ENCODE measurements around the gene TMEM218. TPM values are rescaled to one million over a fixed set of nuclear protein-coding genes. Genes with fewer than 3 reads are reported as not detected.

The TMEM218 gene
- total and polyA plus RNA-seq, 10 of the 15 experiments (the other 5 are each of a cell fraction or from before 2014, with no cell fraction given): 11.2 to 50.3 (median 28.8) TPM

GRCh38 chr11:125074511-125075241 lies 36.8 kb downstream of the TMEM218 start:
- Histone ChIP-seq H3K4me1 (ENCODE audit: control insufficient read depth, insufficient read depth, low read length) (peaks cover 43% of the 10 kb centered on the region), H3K36me3 (ENCODE audit: control insufficient read depth in 2 of 2, insufficient read depth in 2 of 2, low read length in 1 of 2) (no peaks in the 10 kb centered on the region), H3K27me3 (replicated peaks in 1 of 2; ENCODE audit: control insufficient read depth in 2 of 2, insufficient read depth in 2 of 2, low read length in 1 of 2) (no peaks in the 10 kb centered on the region), H4K20me1 (ENCODE audit: control insufficient read depth, insufficient read depth) (no peaks in the 10 kb centered on the region), H3K4me2 (ENCODE audit: control insufficient read depth, insufficient read depth) (no peak overlapping the region), H2AFZ (ENCODE audit: control insufficient read depth, low read depth, low read length) (no peak overlapping the region), H3K27ac (ENCODE audit: control insufficient read depth, insufficient read depth) (no peak overlapping the region), H3K9me3 (replicated peaks; ENCODE audit: control insufficient read depth, insufficient read depth, low read length) (no peaks in the 10 kb centered on the region), H3K9ac (ENCODE audit: control insufficient read depth, insufficient read depth, low read length) (no peak overlapping the region), H3K79me2 (ENCODE audit: control insufficient read depth, insufficient read depth, low read length) (no peaks in the 10 kb centered on the region), H3K4me3 (no peak overlapping the region)
- TF ChIP-seq, protein P1, sequence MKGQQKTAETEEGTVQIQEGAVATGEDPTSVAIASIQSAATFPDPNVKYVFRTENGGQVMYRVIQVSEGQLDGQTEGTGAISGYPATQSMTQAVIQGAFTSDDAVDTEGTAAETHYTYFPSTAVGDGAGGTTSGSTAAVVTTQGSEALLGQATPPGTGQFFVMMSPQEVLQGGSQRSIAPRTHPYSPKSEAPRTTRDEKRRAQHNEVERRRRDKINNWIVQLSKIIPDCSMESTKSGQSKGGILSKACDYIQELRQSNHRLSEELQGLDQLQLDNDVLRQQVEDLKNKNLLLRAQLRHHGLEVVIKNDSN (IDR thresholded peaks at IDR 0.05; ENCODE audit: borderline replicate concordance, extremely low read length, insufficient read depth, low read depth, low read length): no peak
- TF ChIP-seq PBX3 (IDR thresholded peaks at IDR 0.05; ENCODE audit: insufficient replicate concordance, low read depth, low read length): no peak
- TF ChIP-seq, protein P2, sequence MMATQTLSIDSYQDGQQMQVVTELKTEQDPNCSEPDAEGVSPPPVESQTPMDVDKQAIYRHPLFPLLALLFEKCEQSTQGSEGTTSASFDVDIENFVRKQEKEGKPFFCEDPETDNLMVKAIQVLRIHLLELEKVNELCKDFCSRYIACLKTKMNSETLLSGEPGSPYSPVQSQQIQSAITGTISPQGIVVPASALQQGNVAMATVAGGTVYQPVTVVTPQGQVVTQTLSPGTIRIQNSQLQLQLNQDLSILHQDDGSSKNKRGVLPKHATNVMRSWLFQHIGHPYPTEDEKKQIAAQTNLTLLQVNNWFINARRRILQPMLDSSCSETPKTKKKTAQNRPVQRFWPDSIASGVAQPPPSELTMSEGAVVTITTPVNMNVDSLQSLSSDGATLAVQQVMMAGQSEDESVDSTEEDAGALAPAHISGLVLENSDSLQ (IDR thresholded peaks at IDR 0.05): no peak
- TF ChIP-seq LARP7 (IDR thresholded peaks at IDR 0.05): no peak
- TF ChIP-seq POLR2A (IDR thresholded peaks at IDR 0.05; ENCODE audit: low read depth, low read length): no peak
- no peak for TF ChIP-seq SIX5 (IDR thresholded peaks at IDR 0.05; ENCODE audit: low read depth, low read length, severe bottlenecking)
- no peak for TF ChIP-seq SRF (IDR thresholded peaks at IDR 0.05; ENCODE audit: low read depth in 2 of 2, low read length in 2 of 2)
- TF ChIP-seq ESRRA (IDR thresholded peaks at IDR 0.05; ENCODE audit: low read length): no peak
- TF ChIP-seq, protein P3, sequence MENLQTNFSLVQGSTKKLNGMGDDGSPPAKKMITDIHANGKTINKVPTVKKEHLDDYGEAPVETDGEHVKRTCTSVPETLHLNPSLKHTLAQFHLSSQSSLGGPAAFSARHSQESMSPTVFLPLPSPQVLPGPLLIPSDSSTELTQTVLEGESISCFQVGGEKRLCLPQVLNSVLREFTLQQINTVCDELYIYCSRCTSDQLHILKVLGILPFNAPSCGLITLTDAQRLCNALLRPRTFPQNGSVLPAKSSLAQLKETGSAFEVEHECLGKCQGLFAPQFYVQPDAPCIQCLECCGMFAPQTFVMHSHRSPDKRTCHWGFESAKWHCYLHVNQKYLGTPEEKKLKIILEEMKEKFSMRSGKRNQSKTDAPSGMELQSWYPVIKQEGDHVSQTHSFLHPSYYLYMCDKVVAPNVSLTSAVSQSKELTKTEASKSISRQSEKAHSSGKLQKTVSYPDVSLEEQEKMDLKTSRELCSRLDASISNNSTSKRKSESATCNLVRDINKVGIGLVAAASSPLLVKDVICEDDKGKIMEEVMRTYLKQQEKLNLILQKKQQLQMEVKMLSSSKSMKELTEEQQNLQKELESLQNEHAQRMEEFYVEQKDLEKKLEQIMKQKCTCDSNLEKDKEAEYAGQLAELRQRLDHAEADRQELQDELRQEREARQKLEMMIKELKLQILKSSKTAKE (IDR thresholded peaks at IDR 0.05; ENCODE audit: low read depth, poor library complexity, severe bottlenecking): no peak
- no peak for TF ChIP-seq SMAD1 (IDR thresholded peaks at IDR 0.05; ENCODE audit: low read depth, partially characterized antibody)
- no peak for TF ChIP-seq USF2 (IDR thresholded peaks at IDR 0.05; ENCODE audit: borderline replicate concordance, low read depth, low read length)
- no peak for TF ChIP-seq ASH2L (IDR thresholded peaks at IDR 0.05; ENCODE audit: borderline replicate concordance, low read depth)
- TF ChIP-seq KLF5 (IDR thresholded peaks at IDR 0.05; ENCODE audit: partially characterized antibody): no peak
- TF ChIP-seq SREBF1 (IDR thresholded peaks at IDR 0.05; ENCODE audit: low read length): no peak
- TF ChIP-seq JUND (IDR thresholded peaks at IDR 0.05; ENCODE audit: low read depth, low read length): no peak
- TF ChIP-seq TCF12 (IDR thresholded peaks at IDR 0.05; ENCODE audit: low read depth, low read length): no peak
- FAIRE-seq: no peak
- WGBS (ENCODE audit: insufficient coverage, insufficient replicate concordance, low lambda C conversion rate, missing lambda C conversion rate): 82% methylated on average over 9 of the region's 11 CpGs
- BruUV-seq (replicated peaks): no TSS peak
- intact Hi-C loops (cut with micrococcal nuclease; ENCODE audit: unreplicated experiment) (no loop called here), in situ Hi-C loops (cut with MboI) (no loop called here)
- ChIA-PET SMC1A (ENCODE audit: uncharacterized antibody, unreplicated experiment) (interaction anchor here (5.0 kb wide), 1 partner anchor 11 kb away, joined by 36 read pairs; the partner anchor contains the start of gene SLC37A2), CTCF (interaction anchor here (0.6 to 6.6 kb wide), 8 partner anchors 13 to 67 kb away, joined by 3 to 46 read pairs (median 4); partner anchors contain the start of gene TMEM218), RAD21 (ENCODE audit: unreplicated experiment) (interaction anchor here (0.6 to 5.9 kb wide), 4 partner anchors 11 to 35 kb away, joined by 3 to 87 read pairs (median 24); partner anchors contain the start of genes SLC37A2 and TMEM218), POLR2A (interaction anchor here (3.8 kb wide), 1 partner anchor 11 kb away, joined by 42 read pairs; the partner anchor contains the start of gene SLC37A2)
- no peak for ATAC-seq
- DNase-seq (ENCODE audit: low read depth, low spot score): no peak
